GM13976 (cell line): Measurements from ENCODE around the gene PRSS57.

Source experiments
- DNase-seq: peaks from one replicate; pipeline ENCODE4 v3.0.0; 2012; ENCODE audit warnings: low spot score
- in situ Hi-C: fragments of 300-500 bp; cut with MboI; formaldehyde crosslinking; loops from one replicate; pipeline ENCODE4 v1.12.0; 2022; ENCODE audit warnings: low sequenced_read_pairs, mixed read lengths, inconsistent platforms; ENCODE audit not compliant: unreplicated experiment
- TF ChIP-seq, protein P1 (sequence below): IDR thresholded peaks from 2 replicates; pipeline ENCODE4 v1.5.1; 2012; ENCODE audit warnings: borderline replicate concordance, mild to moderate bottlenecking; ENCODE audit not compliant: insufficient read depth; ENCODE audit errors: extremely low read depth, missing control alignments, control extremely low read depth

Gene PRSS57

GRCh38 chr19:648904-649801 lies 46.1 kb downstream of the PRSS57 start:
- TF ChIP-seq, protein P1, sequence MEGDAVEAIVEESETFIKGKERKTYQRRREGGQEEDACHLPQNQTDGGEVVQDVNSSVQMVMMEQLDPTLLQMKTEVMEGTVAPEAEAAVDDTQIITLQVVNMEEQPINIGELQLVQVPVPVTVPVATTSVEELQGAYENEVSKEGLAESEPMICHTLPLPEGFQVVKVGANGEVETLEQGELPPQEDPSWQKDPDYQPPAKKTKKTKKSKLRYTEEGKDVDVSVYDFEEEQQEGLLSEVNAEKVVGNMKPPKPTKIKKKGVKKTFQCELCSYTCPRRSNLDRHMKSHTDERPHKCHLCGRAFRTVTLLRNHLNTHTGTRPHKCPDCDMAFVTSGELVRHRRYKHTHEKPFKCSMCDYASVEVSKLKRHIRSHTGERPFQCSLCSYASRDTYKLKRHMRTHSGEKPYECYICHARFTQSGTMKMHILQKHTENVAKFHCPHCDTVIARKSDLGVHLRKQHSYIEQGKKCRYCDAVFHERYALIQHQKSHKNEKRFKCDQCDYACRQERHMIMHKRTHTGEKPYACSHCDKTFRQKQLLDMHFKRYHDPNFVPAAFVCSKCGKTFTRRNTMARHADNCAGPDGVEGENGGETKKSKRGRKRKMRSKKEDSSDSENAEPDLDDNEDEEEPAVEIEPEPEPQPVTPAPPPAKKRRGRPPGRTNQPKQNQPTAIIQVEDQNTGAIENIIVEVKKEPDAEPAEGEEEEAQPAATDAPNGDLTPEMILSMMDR, result no peak
- no peak for DNase-seq
- in situ Hi-C loops, result no loop called here

DNA sequence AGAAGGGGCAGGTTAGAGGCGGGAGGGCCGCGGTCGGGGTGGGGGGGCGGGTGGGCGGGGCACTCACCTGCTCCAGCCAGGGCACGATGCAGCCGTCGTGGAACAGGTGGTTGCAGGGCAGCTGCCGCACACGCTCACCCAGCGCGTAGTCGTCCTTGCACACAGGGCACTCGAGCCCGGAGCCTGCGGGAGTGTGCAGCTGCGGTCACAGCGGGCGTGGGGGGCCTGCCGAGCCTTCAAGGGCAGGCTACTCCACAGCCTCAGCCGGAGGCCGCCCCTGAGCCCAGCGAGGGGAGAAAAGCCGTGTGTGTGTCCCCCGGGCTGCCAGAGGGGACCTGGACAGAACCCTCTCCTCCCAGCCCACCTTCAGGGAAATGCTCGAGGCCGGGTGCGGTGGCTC lies 46.9 kb downstream of the PRSS57 start:
- TF ChIP-seq, protein P1, result no peak
- in situ Hi-C loops, result no loop called here
- no peak for DNase-seq

- TF ChIP-seq, protein P1, result no peak
- in situ Hi-C loops, result no loop called here
- DNase-seq, result no peak
These were observed 47.5 kb downstream of the PRSS57 start for GRCh38 chr19:647566-648284.

DNA sequence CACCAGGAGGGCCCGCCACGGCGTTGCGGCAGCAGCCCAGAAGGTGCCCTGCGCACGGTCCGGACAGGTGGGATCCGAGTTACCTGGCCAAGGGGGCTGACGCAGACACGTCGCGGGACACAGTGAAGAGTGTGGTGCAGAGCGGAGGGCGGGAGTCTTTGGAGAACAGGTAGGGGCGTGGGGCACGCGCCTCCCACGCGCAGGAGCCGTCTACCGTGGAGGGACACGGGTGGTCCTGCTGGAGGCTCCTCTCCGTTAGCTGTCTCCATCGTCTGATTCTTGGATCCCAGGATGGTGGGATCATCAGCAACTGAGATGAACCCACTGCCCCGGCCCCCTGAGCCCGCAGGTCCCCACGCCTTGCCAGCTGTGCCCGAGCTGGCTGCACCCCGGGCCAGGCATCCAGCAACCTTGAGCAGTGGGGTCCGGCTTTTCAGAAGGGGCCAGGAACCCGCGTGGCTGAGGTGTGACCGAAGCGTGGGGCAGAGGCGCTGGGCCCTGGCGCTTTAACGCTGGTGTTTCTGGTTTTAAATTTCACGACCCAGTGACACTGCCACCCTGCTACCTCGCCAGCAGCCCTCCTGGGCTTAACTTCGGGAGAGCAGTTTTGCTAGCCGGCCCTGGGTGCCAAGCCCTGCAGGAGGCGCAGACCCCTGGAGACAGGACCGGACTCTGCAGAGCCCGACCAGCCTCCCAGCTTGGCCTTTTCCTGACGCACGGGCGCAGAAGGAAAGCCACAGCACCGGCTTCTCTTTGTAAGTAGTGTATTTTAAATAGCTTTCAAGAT lies 48.3 kb downstream of the PRSS57 start:
- DNase-seq, result no peak
- in situ Hi-C loops, result no loop called here
- TF ChIP-seq, protein P1, result no peak

DNA sequence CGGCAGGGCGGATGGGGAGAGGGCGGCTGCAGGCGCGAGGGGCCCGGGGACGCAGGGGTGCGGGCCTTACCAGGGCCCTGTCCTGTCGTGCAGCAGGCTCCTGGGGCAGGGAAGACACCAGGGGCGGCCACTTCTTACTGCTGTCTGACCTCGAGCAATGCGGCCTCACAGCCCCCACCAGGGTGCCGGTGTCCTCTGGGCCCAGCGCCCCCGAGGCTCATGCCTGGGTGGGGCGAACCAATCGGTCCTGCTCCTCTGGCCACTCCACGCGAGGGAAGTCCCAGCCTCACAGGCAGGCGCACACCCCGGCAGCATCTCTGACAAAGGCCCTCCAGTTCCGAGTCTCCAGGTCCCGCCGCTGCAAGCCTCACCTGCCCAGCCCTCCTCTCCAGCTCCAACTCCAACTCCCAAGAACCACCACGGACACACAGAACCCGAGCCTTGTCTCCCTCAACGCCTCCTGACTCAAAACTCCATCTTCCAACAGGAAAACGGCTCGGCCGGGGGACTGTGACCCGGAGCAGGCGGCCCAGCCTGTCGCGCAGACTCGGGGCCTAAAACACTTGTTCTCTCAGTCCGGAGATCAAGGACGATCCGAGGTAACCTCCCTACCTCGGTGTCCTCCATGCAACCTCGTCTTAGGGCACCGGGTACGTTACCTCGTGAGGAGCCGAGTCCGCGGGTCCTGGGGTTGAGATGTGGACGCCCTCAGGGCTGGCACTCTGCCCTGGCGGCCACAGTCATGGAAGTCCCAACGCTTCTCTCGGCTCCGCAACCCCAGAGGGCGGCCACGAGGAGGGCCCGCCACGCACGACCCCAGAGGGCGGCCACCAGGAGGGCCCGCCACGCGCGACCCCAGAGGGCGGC lies 49.1 kb downstream of the PRSS57 start:
- no peak for DNase-seq
- in situ Hi-C loops, result no loop called here
- TF ChIP-seq, protein P1, result no peak
